Endothelial cell of umbilical vein (primary cell): ENCODE data around the gene LTA4H. TPM values are rescaled to one million over a fixed set of nuclear protein-coding genes. Genes with fewer than 3 reads are reported as not detected.

Experiments
- BruUV-seq: library from RNA; stranded (reverse); fragments of 400-500 nt; replicated peaks from 2 replicates; lab custom pipeline; 2021; lab: Mats Ljungman, UMichigan
- CTCF ChIA-PET: fragments of 300-600, 350-600 bp; sonication (Branson Sonifier 250); formaldehyde crosslinking; loops from one replicate; lab custom pipeline; 2021; ENCODE audit warnings: antibody characterized with exemption, inconsistent platforms; lab: Charles Lee
- POLR2A ChIA-PET: fragments of 300-600, 350-600 bp; sonication (Branson Sonifier 250); formaldehyde crosslinking; loops from one replicate; lab custom pipeline; 2021; ENCODE audit warnings: antibody characterized with exemption, inconsistent platforms; lab: Charles Lee
- DNase-seq: peaks from one replicate; pipeline ENCODE4 v3.0.0-alpha.2; 2011; ENCODE audit warnings: low read depth, low spot score
- FAIRE-seq: peaks from 2 replicates; lab custom pipeline; 2011; peaks lifted over from hg19 to GRCh38; lab: Jason Lieb, UNC
- H2AFZ ChIP-seq: 2 replicates; pipeline ENCODE4 v1.6.0; 2012; ENCODE audit warnings: low read depth, low read length, control low read depth, inconsistent platforms
- H3K27ac ChIP-seq: 2 replicates; pipeline ENCODE4 v1.5.1; 2011; ENCODE audit warnings: low read depth, mild to moderate bottlenecking, control low read depth, low read length, moderate library complexity; ENCODE audit not compliant: insufficient read depth
- H3K27me3 ChIP-seq, 2 experiments: 2 replicates each; pipeline versions ENCODE4 v1.6.0 to v1.6.1; 2011; ENCODE audit warnings: low read length in 2 of 2, mixed read lengths in 1 of 2; ENCODE audit not compliant: control insufficient read depth in 2 of 2, insufficient read depth in 2 of 2
- H3K36me3 ChIP-seq, 2 experiments: 2 replicates in 1 of 2; 3 replicates in 1 of 2; pipeline ENCODE4 v1.5.1; 2011; ENCODE audit warnings: low read length in 2 of 2, mild to moderate bottlenecking in 1 of 2, moderate library complexity in 1 of 2; ENCODE audit not compliant: control insufficient read depth in 2 of 2, insufficient read depth in 2 of 2; ENCODE audit errors: extremely low read depth in 1 of 2
- H3K4me1 ChIP-seq: 3 replicates; pipeline ENCODE4 v1.5.1; 2011; ENCODE audit warnings: mild to moderate bottlenecking, low read length; ENCODE audit not compliant: control insufficient read depth, insufficient read depth; ENCODE audit errors: extremely low read depth
- H3K4me2 ChIP-seq: 2 replicates; pipeline ENCODE4 v1.6.1; 2011; ENCODE audit warnings: low read length, control low read depth, mixed read lengths; ENCODE audit not compliant: insufficient read depth
- H3K4me3 ChIP-seq, 3 experiments: fragments of 200-600 bp in 1 of 3; sonication (generic), shearing (Covaris generic) in 1 of 3; replicated peaks in 1 of 3; 2 replicates each; pipeline ENCODE4 v1.5.1; 2011 to 2016; ENCODE audit warnings: control low read depth in 3 of 3, low read length in 3 of 3, mild to moderate bottlenecking in 2 of 3, inconsistent platforms in 1 of 3, low read depth in 1 of 3, moderate library complexity in 1 of 3; ENCODE audit not compliant: insufficient read depth in 1 of 3
- H3K79me2 ChIP-seq: 2 replicates; pipeline ENCODE4 v1.6.0; 2012; ENCODE audit warnings: low read length, inconsistent platforms; ENCODE audit not compliant: control insufficient read depth, insufficient read depth
- H3K9ac ChIP-seq: replicated peaks from 2 replicates; pipeline ENCODE3; 2011; ENCODE audit warnings: low read length, control low read depth; ENCODE audit not compliant: insufficient read depth; ENCODE audit errors: extremely low read depth
- H3K9me1 ChIP-seq: replicated peaks from 3 replicates; pipeline ENCODE4 v1.6.0; 2011; ENCODE audit warnings: mild to moderate bottlenecking, low read length; ENCODE audit not compliant: control insufficient read depth, insufficient read depth; ENCODE audit errors: extremely low read depth
- H3K9me3 ChIP-seq: replicated peaks from 2 replicates; pipeline ENCODE4 v1.5.1; 2012; ENCODE audit warnings: low read length, inconsistent platforms; ENCODE audit not compliant: control insufficient read depth, insufficient read depth
- H4K20me1 ChIP-seq: replicated peaks from 2 replicates; pipeline ENCODE3; 2011; ENCODE audit warnings: mild to moderate bottlenecking, low read length; ENCODE audit not compliant: control insufficient read depth, insufficient read depth; ENCODE audit errors: extremely low read depth
- CTCF ChIP-seq, 2 donors: IDR thresholded peaks; 1 replicate in 1 of 2; 2 replicates in 1 of 2; pipeline ENCODE4 v1.5.1; 2011; ENCODE audit warnings: low read length in 2 of 2, mild to moderate bottlenecking in 2 of 2, moderate library complexity in 2 of 2, control low read depth in 1 of 2, inconsistent platforms in 1 of 2, low read depth in 1 of 2; ENCODE audit not compliant: insufficient read depth in 1 of 2; ENCODE audit errors: extremely low read depth in 1 of 2
- FOS ChIP-seq: IDR thresholded peaks from 2 replicates; pipeline ENCODE4 v1.6.1; 2011; ENCODE audit warnings: mild to moderate bottlenecking, low read length, moderate library complexity, borderline replicate concordance; ENCODE audit not compliant: insufficient read depth
- GATA2 ChIP-seq: IDR thresholded peaks from 2 replicates; pipeline ENCODE4 v1.7.0; 2011; ENCODE audit warnings: low read depth, mild to moderate bottlenecking, moderate library complexity, mixed read lengths, low read length; ENCODE audit not compliant: insufficient read length, insufficient read depth
- MYC ChIP-seq: IDR thresholded peaks from one replicate; pipeline ENCODE4 v1.6.1; 2011; ENCODE audit warnings: mild to moderate bottlenecking, low read depth, low read length
- dilution Hi-C: fragments of 300-500 bp; cut with MboI; formaldehyde crosslinking; loops from one replicate; pipeline ENCODE4 v1.15.0; 2019; ENCODE audit warnings: low sequenced_read_pairs; ENCODE audit not compliant: extremely low pct_ligation_motif_present
- intact Hi-C: fragments of 100-400 bp; cut with micrococcal nuclease; formaldehyde crosslinking; loops from one replicate; pipeline ENCODE4 v1.10.0; 2022
- polyA plus RNA-seq, 4 experiments: library from polyadenylated mRNA; depleted of rRNA in 3 of 4; stranded (reverse) in 3 of 4; unstranded in 1 of 4; fragments of >200 nt; gene quantifications; 2 replicates each; pipeline versions ENCODE4 v1.2.1 to v1.2.3, GENCODE V29; 2011 to 2012; ENCODE audit warnings: missing spikeins in 1 of 4
- total RNA-seq: library from RNA; stranded (reverse); gene quantifications from 2 replicates; pipeline ENCODE4 v1.2.3, GENCODE V29; 2021

Gene LTA4H
- total and polyA plus RNA-seq, 2 donors (not counting 3 experiments of a cell fraction or from before 2014, with no cell fraction given): 77.1 to 85.2 TPM

GRCh38 chr12:96078231-96079135, 43.1 kb upstream of the LTA4H start:
- dilution Hi-C loops (no loop called here), intact Hi-C loops (loop anchor here (2.0 kb wide), 1 partner anchor 22 kb away; no protein-coding TSS in a partner anchor)
- H3K9me3 ChIP-seq: no peaks in the 10 kb centered on the region
- no peak overlapping the region for H3K9ac ChIP-seq
- FAIRE-seq: peak; percentile 4
- TF ChIP-seq FOS (no peak), CTCF (IDR thresholded peaks at IDR 0.05; ENCODE audit: extremely low read depth in 1 of 2, insufficient read depth in 1 of 2, low read depth in 1 of 2, low read length in 2 of 2) (no peak), GATA2 (no peak), MYC (no peak)
- no peak overlapping the region for H3K27ac ChIP-seq
- no TSS peak for BruUV-seq
- H3K79me2 ChIP-seq: no peaks in the 10 kb centered on the region
- CTCF ChIA-PET: interaction anchor here (0.7 to 1.6 kb wide), 6 partner anchors 8 to 35 kb away, joined by 3 to 4 read pairs (median 4); no protein-coding TSS in a partner anchor
- no peaks in the 10 kb centered on the region for H3K9me1 ChIP-seq
- peaks cover 28% of the 10 kb centered on the region for H3K4me1 ChIP-seq
- no peaks in the 10 kb centered on the region for H3K27me3 ChIP-seq
- H3K4me2 ChIP-seq: no peak overlapping the region
- peak; percentile 89 for DNase-seq
- H3K36me3 ChIP-seq: no peaks in the 10 kb centered on the region
- H4K20me1 ChIP-seq: no peaks in the 10 kb centered on the region
- POLR2A ChIA-PET: no interaction called here
- H3K4me3 ChIP-seq: no peak overlapping the region
- H2AFZ ChIP-seq: peak overlapping the region; percentile 65
